Esophagus (tissue), 2 donors: Measurements from ENCODE around the gene PLA1A. TPM values are rescaled to one million over a fixed set of nuclear protein-coding genes. Genes with fewer than 3 reads are reported as not detected.

Experiments used
- H3K27ac ChIP-seq, 2 donors: one replicate each; pipeline ENCODE4 v1.5.1; 2013; ENCODE audit warnings: low read depth in 2 of 2, mild to moderate bottlenecking in 2 of 2, inconsistent platforms in 1 of 2, low read length in 1 of 2, moderate library complexity in 1 of 2
- H3K27me3 ChIP-seq, 2 donors: one replicate each; pipeline ENCODE4 v1.6.1; 2013; ENCODE audit warnings: low read length in 2 of 2, control low read depth in 1 of 2, mild to moderate bottlenecking in 1 of 2; ENCODE audit not compliant: insufficient read depth in 2 of 2, control insufficient read depth in 1 of 2
- H3K36me3 ChIP-seq, 2 donors: one replicate each; pipeline ENCODE4 v1.6.1; 2013; ENCODE audit warnings: low read length in 1 of 2; ENCODE audit not compliant: control insufficient read depth in 2 of 2, insufficient read depth in 2 of 2
- H3K4me1 ChIP-seq, 2 donors: one replicate each; pipeline ENCODE4 v1.6.1; 2013; ENCODE audit warnings: low read length in 1 of 2; ENCODE audit not compliant: control insufficient read depth in 2 of 2, insufficient read depth in 2 of 2
- H3K4me3 ChIP-seq, 2 donors: one replicate each; pipeline ENCODE4 v1.5.1; 2013; ENCODE audit warnings: low read length in 2 of 2, mild to moderate bottlenecking in 2 of 2, low read depth in 1 of 2, moderate library complexity in 1 of 2
- H3K9me3 ChIP-seq, 2 donors: one replicate each; pipeline ENCODE4 v1.6.1; 2013; ENCODE audit warnings: mild to moderate bottlenecking in 2 of 2, low read depth in 1 of 2, low read length in 1 of 2, moderate library complexity in 1 of 2; ENCODE audit not compliant: control insufficient read depth in 2 of 2, insufficient read depth in 1 of 2
- WGBS, 2 donors: extraction: QIAGEN DNeasy Blood & Tissue Kit; methylation state at CpG; one replicate each; pipeline ENCODE4 v1.1.7; 2013; 5-methylcytosine and 5-hydroxymethylcytosine counted together
- polyA plus RNA-seq, 2 donors: library from polyadenylated mRNA; stranded (reverse); fragments of 200-250 nt; gene quantifications; one replicate each; pipeline ENCODE4 v1.2.3, GENCODE V29; 2013
- donor health status: healthy with polysubstance abuse.
- donor health status: Bipolar disorder and iron deficiency.

Gene PLA1A
- polyA plus RNA-seq, 2 donors, result 0.10 to 1.1 TPM

DNA sequence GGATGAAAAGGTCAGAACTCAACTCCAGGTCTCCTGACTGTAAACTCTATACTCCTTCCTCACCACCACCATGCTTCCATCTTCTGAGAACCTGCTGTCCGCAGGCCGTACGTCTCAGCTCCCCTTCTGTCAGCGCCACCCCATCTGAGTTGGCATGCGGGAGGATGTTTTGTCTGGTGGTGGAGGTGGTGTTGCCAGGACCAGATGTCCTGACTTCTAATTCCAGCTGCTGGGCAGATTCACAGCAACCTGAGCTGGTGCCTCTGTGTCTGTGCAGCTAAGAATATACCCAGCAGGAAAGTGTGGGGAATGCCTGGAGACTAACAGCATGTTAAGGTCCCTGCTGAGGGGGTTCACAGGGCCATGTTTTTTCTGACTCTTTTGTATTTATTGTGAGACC is 23.2 kb downstream of the PLA1A start:
- no peaks in the 10 kb centered on the region for H3K9me3 ChIP-seq
- H3K4me3 ChIP-seq, result no peak overlapping the region
- WGBS, 2 donors, result 89 to 92% methylated on average over 5 of the region's 5 CpGs
- no peak overlapping the region for H3K27ac ChIP-seq
- no peaks in the 10 kb centered on the region for H3K27me3 ChIP-seq
- H3K4me1 ChIP-seq, result no peaks in the 10 kb centered on the region
- H3K36me3 ChIP-seq, result no peaks in the 10 kb centered on the region

DNA sequence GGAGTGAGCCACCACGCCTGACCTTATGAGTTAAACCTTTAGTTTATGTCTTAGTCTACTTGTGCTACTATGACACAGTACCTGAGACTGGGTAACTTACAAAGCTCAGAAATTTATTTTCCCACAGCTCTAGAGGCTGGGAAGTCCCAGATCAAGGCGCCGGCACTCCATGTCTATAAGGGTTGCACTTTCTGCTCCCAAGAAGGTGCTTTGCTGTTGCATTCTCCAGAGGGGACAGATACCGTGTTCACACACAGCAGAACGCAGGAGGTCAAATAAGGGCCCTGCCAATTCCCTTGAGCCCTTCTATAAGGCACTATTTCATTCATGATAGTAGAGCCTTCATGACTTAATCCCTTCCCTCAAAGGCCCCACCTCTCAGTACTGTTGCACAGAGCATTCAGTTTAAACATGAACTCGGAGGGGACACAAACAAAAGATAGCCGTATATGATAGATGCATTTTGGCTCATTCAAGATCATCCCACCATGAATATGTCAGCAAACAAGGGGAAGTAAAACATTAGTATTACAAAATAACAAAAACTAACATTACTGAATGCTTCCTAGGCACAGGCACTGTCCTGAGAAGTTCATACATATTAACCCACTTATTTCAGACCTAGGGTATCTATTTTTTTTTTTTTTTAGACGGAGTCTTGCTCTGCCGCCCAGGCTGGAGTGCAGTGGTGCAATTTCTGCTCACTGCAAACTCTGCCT is 26.5 kb downstream of the PLA1A start:
- Histone ChIP-seq H3K9me3 (no peaks in the 10 kb centered on the region), H3K36me3 (no peaks in the 10 kb centered on the region), H3K4me1 (peaks cover 0 to 2% of the 10 kb centered on the region in 2 donors), H3K4me3 (no peak overlapping the region), H3K27me3 (no peaks in the 10 kb centered on the region), H3K27ac (no peak overlapping the region)
- WGBS, 2 donors, result 76 to 84% methylated on average over 9 of the region's 9 CpGs

- 74 to 80% methylated on average over 8 of the region's 8 CpGs for whole genome bisulfite sequencing, 2 donors
- Histone ChIP-seq H3K27me3 (no peaks in the 10 kb centered on the region), H3K36me3 (no peaks in the 10 kb centered on the region), H3K9me3 (no peaks in the 10 kb centered on the region), H3K27ac (no peak overlapping the region), H3K4me1 (peaks cover 0 to 2% of the 10 kb centered on the region in 2 donors), H3K4me3 (no peak overlapping the region)
Observed at GRCh38 chr3:119625451-119626153, 27.9 kb downstream of the PLA1A start.

- WGBS, 2 donors, result 88 to 93% methylated on average over 1 of the region's 1 CpG
- no peaks in the 10 kb centered on the region for H3K9me3 ChIP-seq
- H3K4me3 ChIP-seq, result no peak overlapping the region
- H3K4me1 ChIP-seq, result peaks cover 0 to 2% of the 10 kb centered on the region in 2 donors
- H3K27ac ChIP-seq, result no peak overlapping the region
- no peaks in the 10 kb centered on the region for H3K27me3 ChIP-seq
- no peaks in the 10 kb centered on the region for H3K36me3 ChIP-seq
Observed at GRCh38 chr3:119626196-119626595, 28.5 kb downstream of the PLA1A start.

GRCh38 chr3:119627461-119627860 is 29.8 kb downstream of the PLA1A start:
- peaks cover 0 to 2% of the 10 kb centered on the region in 2 donors for H3K4me1 ChIP-seq
- 64 to 67% methylated on average over 8 of the region's 8 CpGs for WGBS, 2 donors
- H3K27me3 ChIP-seq, result no peaks in the 10 kb centered on the region
- H3K4me3 ChIP-seq, result no peak overlapping the region
- no peaks in the 10 kb centered on the region for H3K36me3 ChIP-seq
- no peak overlapping the region for H3K27ac ChIP-seq
- H3K9me3 ChIP-seq, result no peaks in the 10 kb centered on the region

- H3K36me3 ChIP-seq, result no peaks in the 10 kb centered on the region
- H3K4me1 ChIP-seq, result peaks cover 0 to 2% of the 10 kb centered on the region in 2 donors
- no peak overlapping the region for H3K27ac ChIP-seq
- no peak overlapping the region for H3K4me3 ChIP-seq
- no peaks in the 10 kb centered on the region for H3K27me3 ChIP-seq
- no peaks in the 10 kb centered on the region for H3K9me3 ChIP-seq
- 78 to 81% methylated on average over 4 of the region's 4 CpGs for WGBS, 2 donors
Observed at GRCh38 chr3:119628390-119628789, 30.7 kb downstream of the PLA1A start.

GRCh38 chr3:119628816-119629445 is 31.2 kb downstream of the PLA1A start:
- H3K9me3 ChIP-seq, result no peaks in the 10 kb centered on the region
- WGBS, 2 donors, result 47 to 62% methylated on average over 1 of the region's 1 CpG
- H3K4me3 ChIP-seq, result no peak overlapping the region
- no peaks in the 10 kb centered on the region for H3K27me3 ChIP-seq
- H3K4me1 ChIP-seq, result peaks cover 0 to 2% of the 10 kb centered on the region in 2 donors
- H3K36me3 ChIP-seq, result no peaks in the 10 kb centered on the region
- H3K27ac ChIP-seq, result no peak overlapping the region

DNA sequence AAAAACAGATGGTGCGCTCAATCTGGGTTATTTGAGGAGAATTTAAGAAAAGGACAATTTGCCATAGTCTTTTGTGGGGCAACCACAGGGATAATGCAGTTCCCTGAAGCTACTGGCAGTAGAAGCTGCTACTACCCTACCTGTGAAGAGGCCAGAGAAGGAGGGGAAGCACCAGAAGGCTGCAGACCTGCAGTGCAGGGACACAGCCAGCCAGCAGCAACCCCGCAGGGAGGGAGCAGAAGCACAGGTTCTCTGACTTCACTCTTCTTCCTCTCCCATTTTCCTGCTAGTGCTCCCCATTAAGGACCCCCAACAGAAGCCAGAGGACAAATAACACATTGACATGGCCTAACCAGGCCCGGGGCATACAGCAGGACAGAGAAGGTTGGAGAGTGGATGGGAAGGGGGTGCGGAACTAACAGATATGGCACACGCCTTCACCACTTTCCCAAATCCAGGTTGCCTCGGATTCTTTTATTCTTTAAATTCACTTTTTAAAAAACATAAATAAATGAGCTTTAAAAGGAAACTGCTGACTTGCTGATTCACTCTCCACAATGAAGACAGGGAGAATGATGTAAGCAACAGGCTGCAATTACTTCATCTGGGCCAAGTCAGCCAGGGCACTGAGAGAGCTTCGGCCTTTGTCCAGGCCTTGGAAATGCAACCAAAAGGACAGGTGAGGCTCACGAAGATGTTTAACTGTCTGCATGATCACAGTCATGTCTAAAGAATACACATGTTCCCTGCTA is 32.6 kb downstream of the PLA1A start:
- H3K36me3 ChIP-seq, result no peaks in the 10 kb centered on the region
- H3K9me3 ChIP-seq, result no peaks in the 10 kb centered on the region
- H3K4me3 ChIP-seq, result no peak overlapping the region
- H3K27me3 ChIP-seq, result no peaks in the 10 kb centered on the region
- H3K27ac ChIP-seq, result no peak overlapping the region
- H3K4me1 ChIP-seq, result peaks cover 0 to 2% of the 10 kb centered on the region in 2 donors
- WGBS, 2 donors, result 76 to 82% methylated on average over 8 of the region's 8 CpGs

- H3K4me3 ChIP-seq, result no peak overlapping the region
- no peaks in the 10 kb centered on the region for H3K9me3 ChIP-seq
- H3K27ac ChIP-seq, result no peak overlapping the region
- 77 to 81% methylated on average over 7 of the region's 7 CpGs for WGBS, 2 donors
- H3K27me3 ChIP-seq, result no peaks in the 10 kb centered on the region
- H3K36me3 ChIP-seq, result no peaks in the 10 kb centered on the region
- peaks cover 0 to 2% of the 10 kb centered on the region in 2 donors for H3K4me1 ChIP-seq
Observed at GRCh38 chr3:119630880-119631329, 33.2 kb downstream of the PLA1A start.
